Fibroblast of lung (primary cell): ENCODE measurements around the gene EDDM13. TPM values are rescaled to one million over a fixed set of nuclear protein-coding genes. Genes with fewer than 3 reads are reported as not detected.

ENCODE experiments used
- DNase-seq, 2 donors: peaks; one replicate each; pipeline versions ENCODE4 v3.0.0 to v3.0.0-alpha.2; 2010; ENCODE audit warnings: low read depth in 2 of 2
- H2AFZ ChIP-seq: 2 replicates; pipeline ENCODE4 v1.5.1; 2012; ENCODE audit warnings: low read length, control low read depth, inconsistent platforms
- H3K27ac ChIP-seq: 2 replicates; pipeline ENCODE4 v1.5.1; 2011; ENCODE audit warnings: low read length, control low read depth; ENCODE audit not compliant: insufficient read depth
- H3K27me3 ChIP-seq: 2 replicates; pipeline ENCODE4 v1.5.1; 2011; ENCODE audit warnings: mild to moderate bottlenecking, low read length; ENCODE audit not compliant: control insufficient read depth, insufficient read depth
- H3K36me3 ChIP-seq: 2 replicates; pipeline ENCODE4 v1.5.1; 2011; ENCODE audit warnings: low read length; ENCODE audit not compliant: control insufficient read depth, insufficient read depth
- H3K4me1 ChIP-seq: 2 replicates; pipeline ENCODE4 v1.5.1; 2011; ENCODE audit warnings: low read length; ENCODE audit not compliant: control insufficient read depth, insufficient read depth; ENCODE audit errors: extremely low read depth
- H3K4me2 ChIP-seq: 2 replicates; pipeline ENCODE4 v1.5.1; 2011; ENCODE audit warnings: low read length, control low read depth; ENCODE audit not compliant: insufficient read depth; ENCODE audit errors: extremely low read depth
- H3K4me3 ChIP-seq, 4 experiments: fragments of 200-600 bp in 1 of 4; sonication (generic) in 1 of 4; replicated peaks in 1 of 4; 2 replicates each; pipeline ENCODE4 v1.5.1; 2011 to 2016; ENCODE audit warnings: low read length in 4 of 4, low read depth in 3 of 4, mild to moderate bottlenecking in 3 of 4, control low read depth in 2 of 4, inconsistent platforms in 1 of 4, mixed read lengths in 1 of 4; ENCODE audit not compliant: insufficient read depth in 1 of 4; ENCODE audit errors: control extremely low read depth in 1 of 4
- H3K79me2 ChIP-seq: 2 replicates; pipeline ENCODE4 v1.5.1; 2012; ENCODE audit warnings: mild to moderate bottlenecking, low read length, inconsistent platforms; ENCODE audit not compliant: control insufficient read depth, insufficient read depth
- H3K9ac ChIP-seq: 2 replicates; pipeline ENCODE4 v1.5.1; 2011; ENCODE audit warnings: mild to moderate bottlenecking, low read length, control low read depth; ENCODE audit not compliant: insufficient read depth
- H3K9me3 ChIP-seq: 2 replicates; pipeline ENCODE4 v1.5.1; 2012; ENCODE audit warnings: low read depth, low read length; ENCODE audit not compliant: control insufficient read depth, insufficient read depth
- H4K20me1 ChIP-seq: 2 replicates; pipeline ENCODE4 v1.5.1; 2011; ENCODE audit warnings: low read length; ENCODE audit not compliant: control insufficient read depth, insufficient read depth; ENCODE audit errors: extremely low read depth
- EZH2 ChIP-seq: IDR thresholded peaks from 2 replicates; pipeline ENCODE4 v1.5.1; 2012; ENCODE audit warnings: low read length, control low read depth, mild to moderate bottlenecking; ENCODE audit errors: missing control alignments
- polyA plus RNA-seq, 2 donors: library from polyadenylated mRNA; depleted of rRNA in 1 of 2; stranded (reverse) in 1 of 2; unstranded in 1 of 2; fragments of >200 nt; gene quantifications; 2 replicates each; pipeline ENCODE4 v1.2.1, GENCODE V29; 2011 to 2012; ENCODE audit warnings: missing spikeins in 1 of 2
- total RNA-seq: library from RNA; depleted of rRNA; stranded (reverse); fragments of >200 nt; gene quantifications from 2 replicates; pipeline ENCODE4 v1.2.1, GENCODE V29; 2014
- TF ChIP-seq, protein P1 (sequence below), 2 donors: IDR thresholded peaks in 1 of 2; conservative IDR thresholded peaks in 1 of 2; 1 replicate in 1 of 2; 2 replicates in 1 of 2; pipeline ENCODE4 v1.5.1; 2011 to 2012; ENCODE audit warnings: low read length in 2 of 2, control low read depth in 1 of 2, inconsistent platforms in 1 of 2, low read depth in 1 of 2, mild to moderate bottlenecking in 1 of 2

The EDDM13 gene
- total and polyA plus RNA-seq, 2 donors (not counting 1 experiment from before 2014, with no cell fraction given): not detected

DNA sequence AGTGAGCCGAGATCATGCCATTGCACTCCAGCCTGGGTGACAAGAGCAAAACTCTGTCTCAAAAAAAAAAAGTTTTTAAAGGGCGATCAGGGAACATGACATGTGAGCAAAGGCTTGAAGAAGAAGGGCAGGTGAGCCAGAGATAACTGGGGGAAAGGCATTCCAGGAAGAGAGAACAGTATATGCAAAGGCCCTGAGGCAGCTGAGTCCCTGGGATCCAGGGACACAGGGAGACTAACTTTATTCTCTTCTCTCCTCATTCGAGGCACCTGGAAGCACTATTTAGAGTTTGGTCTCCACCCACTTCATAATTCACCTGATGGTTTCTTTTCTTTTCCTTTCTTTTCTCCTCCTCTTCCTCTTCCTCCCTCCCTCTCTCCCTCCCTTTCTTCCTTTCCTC is 24.5 kb downstream of the EDDM13 start:
- no peak overlapping the region for H2AFZ ChIP-seq
- no peaks in the 10 kb centered on the region for H4K20me1 ChIP-seq
- no peaks in the 10 kb centered on the region for H3K79me2 ChIP-seq
- TF ChIP-seq, protein P1, sequence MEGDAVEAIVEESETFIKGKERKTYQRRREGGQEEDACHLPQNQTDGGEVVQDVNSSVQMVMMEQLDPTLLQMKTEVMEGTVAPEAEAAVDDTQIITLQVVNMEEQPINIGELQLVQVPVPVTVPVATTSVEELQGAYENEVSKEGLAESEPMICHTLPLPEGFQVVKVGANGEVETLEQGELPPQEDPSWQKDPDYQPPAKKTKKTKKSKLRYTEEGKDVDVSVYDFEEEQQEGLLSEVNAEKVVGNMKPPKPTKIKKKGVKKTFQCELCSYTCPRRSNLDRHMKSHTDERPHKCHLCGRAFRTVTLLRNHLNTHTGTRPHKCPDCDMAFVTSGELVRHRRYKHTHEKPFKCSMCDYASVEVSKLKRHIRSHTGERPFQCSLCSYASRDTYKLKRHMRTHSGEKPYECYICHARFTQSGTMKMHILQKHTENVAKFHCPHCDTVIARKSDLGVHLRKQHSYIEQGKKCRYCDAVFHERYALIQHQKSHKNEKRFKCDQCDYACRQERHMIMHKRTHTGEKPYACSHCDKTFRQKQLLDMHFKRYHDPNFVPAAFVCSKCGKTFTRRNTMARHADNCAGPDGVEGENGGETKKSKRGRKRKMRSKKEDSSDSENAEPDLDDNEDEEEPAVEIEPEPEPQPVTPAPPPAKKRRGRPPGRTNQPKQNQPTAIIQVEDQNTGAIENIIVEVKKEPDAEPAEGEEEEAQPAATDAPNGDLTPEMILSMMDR (conservative IDR thresholded peaks at IDR 0.05 in 1 of 2, IDR thresholded peaks at IDR 0.05 in 1 of 2; ENCODE audit: low read depth in 1 of 2, low read length in 2 of 2): no peak
- no peak for TF ChIP-seq EZH2
- H3K27me3 ChIP-seq: no peaks in the 10 kb centered on the region
- no peak overlapping the region for H3K27ac ChIP-seq
- H3K4me1 ChIP-seq: no peaks in the 10 kb centered on the region
- H3K9ac ChIP-seq: no peak overlapping the region
- no peaks in the 10 kb centered on the region for H3K36me3 ChIP-seq
- no peak overlapping the region for H3K4me3 ChIP-seq
- no peak for DNase-seq
- no peak overlapping the region for H3K4me2 ChIP-seq
- no peaks in the 10 kb centered on the region for H3K9me3 ChIP-seq

DNA sequence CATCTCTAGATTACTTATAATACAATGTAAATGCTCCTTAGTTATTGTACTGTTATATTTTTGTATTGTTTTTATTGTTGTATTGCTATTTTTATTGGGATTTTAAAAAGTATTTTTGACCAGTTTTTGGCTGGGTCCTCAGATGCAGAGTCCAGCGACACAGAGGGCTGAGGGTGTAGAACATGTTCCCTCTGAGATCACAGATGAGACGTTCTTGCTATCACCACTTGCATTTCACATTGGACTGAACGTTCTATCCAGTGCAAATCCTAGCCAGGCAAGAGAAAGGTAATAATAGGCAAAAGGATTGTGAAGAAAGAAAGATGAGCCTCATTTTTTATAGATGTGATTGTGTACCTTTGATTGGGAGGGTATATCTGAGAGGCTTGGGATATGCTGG is 27.1 kb downstream of the EDDM13 start:
- Histone ChIP-seq H3K9ac (no peak overlapping the region), H4K20me1 (no peaks in the 10 kb centered on the region)
- TF ChIP-seq, protein P1 (conservative IDR thresholded peaks at IDR 0.05 in 1 of 2, IDR thresholded peaks at IDR 0.05 in 1 of 2; ENCODE audit: low read depth in 1 of 2, low read length in 2 of 2): no peak
- TF ChIP-seq EZH2: no peak

DNA sequence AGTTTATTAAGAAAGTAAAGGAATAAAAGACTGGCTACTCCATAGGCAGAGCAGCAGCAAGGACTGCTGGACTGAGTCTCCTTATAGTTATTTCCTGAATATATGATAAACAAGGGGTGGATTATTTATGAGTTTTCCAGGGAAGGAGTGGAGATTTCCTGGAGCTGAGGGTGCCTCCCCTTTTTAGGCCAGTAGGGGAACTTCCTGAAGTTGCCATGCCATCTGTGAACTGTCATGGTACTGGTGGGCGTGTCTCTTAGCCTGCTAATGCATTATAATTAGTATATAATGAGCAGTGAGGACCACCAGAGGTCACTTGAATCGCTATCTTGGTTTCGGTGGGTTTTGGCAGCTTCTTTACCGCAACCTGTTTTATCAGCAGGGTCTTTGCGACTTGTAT is 28.6 kb downstream of the EDDM13 start:
- Histone ChIP-seq H3K9ac (no peak overlapping the region), H3K27ac (no peak overlapping the region), H3K9me3 (no peaks in the 10 kb centered on the region), H3K79me2 (no peaks in the 10 kb centered on the region), H3K36me3 (no peaks in the 10 kb centered on the region), H3K27me3 (no peaks in the 10 kb centered on the region), H3K4me2 (no peak overlapping the region), H3K4me1 (no peaks in the 10 kb centered on the region), H4K20me1 (no peaks in the 10 kb centered on the region), H2AFZ (no peak overlapping the region), H3K4me3 (no peak overlapping the region)
- TF ChIP-seq, protein P1 (conservative IDR thresholded peaks at IDR 0.05 in 1 of 2, IDR thresholded peaks at IDR 0.05 in 1 of 2; ENCODE audit: low read depth in 1 of 2, low read length in 2 of 2): no peak
- no peak for TF ChIP-seq EZH2
- no peak for DNase-seq

More for the DNA sequence above, 27.1 kb downstream of the EDDM13 start:
- no peaks in the 10 kb centered on the region for H3K4me1 ChIP-seq
- no peak overlapping the region for H2AFZ ChIP-seq
- no peak for DNase-seq
- H3K36me3 ChIP-seq: no peaks in the 10 kb centered on the region
- H3K4me2 ChIP-seq: no peak overlapping the region
- no peak overlapping the region for H3K4me3 ChIP-seq
- no peaks in the 10 kb centered on the region for H3K27me3 ChIP-seq
- no peaks in the 10 kb centered on the region for H3K9me3 ChIP-seq
- no peak overlapping the region for H3K27ac ChIP-seq
- H3K79me2 ChIP-seq: no peaks in the 10 kb centered on the region
